ENCODE data around the gene ANKRD37. TPM values are rescaled to one million over a fixed set of nuclear protein-coding genes. Genes with fewer than 3 reads are reported as not detected.

Gene ANKRD37
- total RNA-seq, 1 donor from 2014 or later, result 6.1 TPM

- peaks cover 26% of the 10 kb centered on the region for H3K4me1 ChIP-seq (ENCODE audit: insufficient read depth, low read length)
- H2AFZ ChIP-seq (ENCODE audit: low read depth, low read length), result no peak overlapping the region
- no peaks in the 10 kb centered on the region for H3K79me2 ChIP-seq (ENCODE audit: insufficient read depth, low read length)
- H3K9ac ChIP-seq (ENCODE audit: low read length), result no peak overlapping the region
- H3K36me3 ChIP-seq (ENCODE audit: insufficient read depth, low read length), result peaks cover 7% of the 10 kb centered on the region
- DNase-seq (ENCODE audit: low read depth), result no peak
- peaks cover 2% of the 10 kb centered on the region for H3K9me3 Mint-ChIP-seq (ENCODE audit: unreplicated experiment)
- peaks cover 1% of the 10 kb centered on the region for H3K36me3 Mint-ChIP-seq (ENCODE audit: low read depth, unreplicated experiment)
- peaks cover 19% of the 10 kb centered on the region for H3K4me1 Mint-ChIP-seq (ENCODE audit: low read depth, unreplicated experiment)
- no peak overlapping the region for H3K4me3 ChIP-seq (ENCODE audit: insufficient read depth, low read depth, low read length)
- no peak overlapping the region for H3K27ac ChIP-seq (ENCODE audit: low read depth, low read length)
- no peak overlapping the region for H3K27ac Mint-ChIP-seq (ENCODE audit: unreplicated experiment)
- TF ChIP-seq CTCF (IDR thresholded peaks at IDR 0.05; ENCODE audit: insufficient read depth, low read depth, low read length) (no peak), EZH2 (IDR thresholded peaks at IDR 0.05; ENCODE audit: insufficient read depth, low read length) (no peak)
- no peaks in the 10 kb centered on the region for H3K27me3 ChIP-seq (ENCODE audit: insufficient read depth, low read length)
- no peaks in the 10 kb centered on the region for H4K20me1 ChIP-seq (ENCODE audit: insufficient read depth, low read length)
- FAIRE-seq, result no peak
- no peaks in the 10 kb centered on the region for H3K27me3 Mint-ChIP-seq (ENCODE audit: low read depth, unreplicated experiment)
- no peaks in the 10 kb centered on the region for H3K9me3 ChIP-seq (ENCODE audit: insufficient read depth, low read depth, low read length)
- no peak overlapping the region for H3K4me3 Mint-ChIP-seq (ENCODE audit: unreplicated experiment)
- H3K4me2 ChIP-seq (ENCODE audit: low read length), result no peak overlapping the region
Observed at GRCh38 chr4:185363251-185363650, 33.4 kb upstream of the ANKRD37 start.

- no peak overlapping the region for H3K4me3 Mint-ChIP-seq (ENCODE audit: unreplicated experiment)
- Histone ChIP-seq H2AFZ (ENCODE audit: low read depth, low read length) (no peak overlapping the region), H4K20me1 (ENCODE audit: insufficient read depth, low read length) (no peaks in the 10 kb centered on the region), H3K9ac (ENCODE audit: low read length) (no peak overlapping the region), H3K27ac (ENCODE audit: low read depth, low read length) (no peak overlapping the region), H3K36me3 (ENCODE audit: insufficient read depth, low read length) (peaks cover 7% of the 10 kb centered on the region), H3K4me1 (ENCODE audit: insufficient read depth, low read length) (peaks cover 11% of the 10 kb centered on the region), H3K79me2 (ENCODE audit: insufficient read depth, low read length) (no peaks in the 10 kb centered on the region), H3K9me3 (ENCODE audit: insufficient read depth, low read depth, low read length) (no peaks in the 10 kb centered on the region), H3K4me2 (ENCODE audit: low read length) (no peak overlapping the region), H3K27me3 (ENCODE audit: insufficient read depth, low read length) (no peaks in the 10 kb centered on the region), H3K4me3 (ENCODE audit: insufficient read depth, low read depth, low read length) (no peak overlapping the region)
- TF ChIP-seq EZH2 (IDR thresholded peaks at IDR 0.05; ENCODE audit: insufficient read depth, low read length) (no peak), CTCF (IDR thresholded peaks at IDR 0.05; ENCODE audit: insufficient read depth, low read depth, low read length) (no peak)
- DNase-seq (ENCODE audit: low read depth) (no peak), FAIRE-seq (no peak)
- H3K9me3 Mint-ChIP-seq (ENCODE audit: unreplicated experiment), result peaks cover 2% of the 10 kb centered on the region
- peaks cover 10% of the 10 kb centered on the region for H3K4me1 Mint-ChIP-seq (ENCODE audit: low read depth, unreplicated experiment)
- no peak overlapping the region for H3K27ac Mint-ChIP-seq (ENCODE audit: unreplicated experiment)
- H3K27me3 Mint-ChIP-seq (ENCODE audit: low read depth, unreplicated experiment), result no peaks in the 10 kb centered on the region
- peaks cover 3% of the 10 kb centered on the region for H3K36me3 Mint-ChIP-seq (ENCODE audit: low read depth, unreplicated experiment)
Observed at GRCh38 chr4:185364886-185365285, 31.8 kb upstream of the ANKRD37 start.

- Histone ChIP-seq H3K27ac (ENCODE audit: low read depth, low read length) (no peak overlapping the region), H3K9ac (ENCODE audit: low read length) (no peak overlapping the region), H3K27me3 (ENCODE audit: insufficient read depth, low read length) (no peaks in the 10 kb centered on the region), H3K9me3 (ENCODE audit: insufficient read depth, low read depth, low read length) (no peaks in the 10 kb centered on the region), H3K79me2 (ENCODE audit: insufficient read depth, low read length) (no peaks in the 10 kb centered on the region), H3K4me1 (ENCODE audit: insufficient read depth, low read length) (no peaks in the 10 kb centered on the region), H4K20me1 (ENCODE audit: insufficient read depth, low read length) (no peaks in the 10 kb centered on the region), H2AFZ (ENCODE audit: low read depth, low read length) (no peak overlapping the region), H3K36me3 (ENCODE audit: insufficient read depth, low read length) (peaks cover 15% of the 10 kb centered on the region), H3K4me3 (ENCODE audit: insufficient read depth, low read depth, low read length) (no peak overlapping the region), H3K4me2 (ENCODE audit: low read length) (no peak overlapping the region)
- no peaks in the 10 kb centered on the region for H3K9me3 Mint-ChIP-seq (ENCODE audit: unreplicated experiment)
- no peak for DNase-seq (ENCODE audit: low read depth)
- no peak overlapping the region for H3K4me3 Mint-ChIP-seq (ENCODE audit: unreplicated experiment)
- no peak overlapping the region for H3K27ac Mint-ChIP-seq (ENCODE audit: unreplicated experiment)
- peaks cover 5% of the 10 kb centered on the region for H3K4me1 Mint-ChIP-seq (ENCODE audit: low read depth, unreplicated experiment)
- H3K36me3 Mint-ChIP-seq (ENCODE audit: low read depth, unreplicated experiment), result peaks cover 16% of the 10 kb centered on the region
- no peaks in the 10 kb centered on the region for H3K27me3 Mint-ChIP-seq (ENCODE audit: low read depth, unreplicated experiment)
- FAIRE-seq, result no peak
- no peak for TF ChIP-seq EZH2 (IDR thresholded peaks at IDR 0.05; ENCODE audit: insufficient read depth, low read length)
- TF ChIP-seq CTCF (IDR thresholded peaks at IDR 0.05; ENCODE audit: insufficient read depth, low read depth, low read length), result no peak
Observed at GRCh38 chr4:185369731-185370130, 26.9 kb upstream of the ANKRD37 start.
